NCI-H748 treated with DMSO at 0.1 percent for 48 hours (cell line): ENCODE results near the gene AHNAK.

Source experiments
- DNase-seq: peaks from one replicate; lab custom pipeline; 2025; lab: John Stamatoyannopoulos, UW

Gene AHNAK

GRCh38 chr11:62494246-62494645, 52.4 kb downstream of the AHNAK start:
- no peak for DNase-seq

DNA sequence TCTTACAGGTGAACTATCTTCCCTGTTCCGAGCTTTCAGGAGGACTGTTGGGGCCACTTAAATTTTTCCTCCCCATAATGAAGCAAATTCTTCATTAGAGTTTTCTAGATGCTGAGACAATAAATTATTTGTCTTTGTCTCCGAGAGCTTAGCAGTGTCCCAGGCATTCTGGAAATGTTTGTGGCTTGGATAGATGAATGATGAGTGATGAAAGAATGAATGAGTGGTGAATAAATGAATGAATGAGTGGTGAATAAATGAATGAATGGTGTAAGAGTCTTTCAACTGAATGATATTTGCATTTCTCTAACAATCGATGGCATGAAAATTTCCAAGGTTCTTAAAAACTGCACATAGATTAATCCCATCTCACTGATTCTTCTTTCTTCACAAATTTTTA, 52.8 kb downstream of the AHNAK start:
- DNase-seq = no peak

- no peak for DNase-seq
Measured at GRCh38 chr11:62492586-62492985, 54.0 kb downstream of the AHNAK start.

DNA sequence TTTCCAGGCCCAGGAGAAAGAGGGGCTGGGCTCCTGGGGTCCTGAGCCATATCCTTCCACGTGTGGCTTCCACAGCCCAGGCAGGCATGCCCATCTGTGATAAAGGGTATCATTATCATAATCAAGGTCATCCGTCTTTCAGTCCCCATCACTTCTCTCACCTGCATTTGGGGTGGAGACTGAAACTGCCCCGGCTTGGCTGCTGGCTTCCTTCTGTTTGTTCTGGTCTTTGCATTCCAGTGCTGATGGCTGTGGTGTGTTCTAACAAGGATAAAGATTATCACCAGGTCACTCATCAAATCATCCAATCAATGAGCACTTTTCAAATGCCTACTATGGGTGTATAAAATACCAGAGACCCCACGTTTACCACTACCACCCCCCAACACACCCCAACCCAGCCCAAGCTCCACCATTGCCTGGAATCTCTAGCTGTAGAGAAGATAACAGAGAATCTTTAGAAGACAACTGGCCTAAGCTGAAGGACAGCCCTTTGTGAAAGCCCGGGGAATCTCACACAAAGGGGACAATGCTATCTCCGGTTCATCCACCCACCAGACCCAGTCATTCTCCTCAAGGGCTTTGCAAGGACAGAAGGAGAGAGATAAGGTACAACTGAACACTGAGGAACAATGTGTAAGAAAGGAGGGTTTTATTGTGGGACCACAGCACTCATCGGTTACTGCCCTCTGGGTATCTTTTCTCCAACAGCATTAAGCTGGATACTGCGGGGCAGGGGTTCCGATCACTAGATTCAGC, 54.9 kb downstream of the AHNAK start:
- no peak for DNase-seq

- no peak for DNase-seq
Measured at GRCh38 chr11:62489204-62489603, 57.4 kb downstream of the AHNAK start.

DNA sequence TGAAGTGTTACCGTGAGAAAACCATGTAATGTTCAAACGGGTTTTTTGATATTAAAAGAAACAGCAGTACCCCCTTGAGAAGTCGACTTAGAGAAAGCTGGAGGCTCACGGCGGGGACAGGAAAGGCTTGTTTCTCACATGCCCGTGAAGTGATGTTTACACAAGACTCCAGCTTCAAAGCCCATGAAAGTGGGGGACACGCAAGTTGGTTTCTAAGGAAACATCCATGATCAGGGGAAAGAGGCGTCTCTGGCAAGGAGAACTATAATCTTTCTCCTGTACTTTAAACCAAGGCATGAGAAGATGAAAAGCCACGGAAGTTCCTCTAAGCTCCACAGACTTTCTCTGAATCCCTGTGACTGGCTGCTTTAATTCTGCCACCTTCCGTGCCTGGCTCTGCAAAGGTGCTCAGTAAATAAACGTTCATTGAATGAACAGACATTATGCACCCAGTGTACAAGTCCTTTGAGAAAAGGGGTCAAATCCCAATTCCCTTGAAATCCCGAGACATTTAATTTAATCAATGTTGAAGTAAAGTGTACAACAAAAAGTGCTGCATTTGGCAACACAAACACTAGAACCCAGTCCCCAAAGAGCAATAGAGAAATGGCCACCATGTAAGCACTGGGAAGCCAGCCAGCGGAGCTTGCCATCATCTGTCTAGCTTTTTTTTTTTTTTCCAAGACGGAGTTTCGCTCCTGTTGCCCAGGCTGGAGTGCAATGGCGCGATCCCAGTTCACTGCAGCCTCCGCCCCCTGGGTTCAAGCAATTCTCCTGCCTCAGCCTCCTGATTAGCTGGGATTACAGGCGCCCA, 58.7 kb downstream of the AHNAK start:
- DNase-seq = no peak

DNA sequence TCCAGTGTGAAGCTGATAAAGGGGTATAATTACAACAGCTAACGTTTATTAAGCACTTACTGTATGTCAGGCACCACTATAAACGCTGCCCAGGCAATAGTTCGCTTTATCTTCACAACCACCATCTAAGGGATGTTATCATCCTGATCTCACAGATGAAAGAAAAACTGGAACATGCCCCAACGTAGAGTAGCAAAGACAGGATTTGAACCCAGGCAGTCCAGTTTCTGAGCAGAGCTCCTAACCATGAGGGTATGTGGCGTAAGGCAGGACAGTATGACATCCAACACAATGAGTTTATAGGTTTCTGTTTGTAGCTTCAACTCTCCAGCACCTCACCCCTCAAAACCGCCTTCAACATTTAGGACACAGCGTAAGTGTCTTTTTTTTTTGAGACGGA, 59.5 kb downstream of the AHNAK start:
- DNase-seq = no peak

DNA sequence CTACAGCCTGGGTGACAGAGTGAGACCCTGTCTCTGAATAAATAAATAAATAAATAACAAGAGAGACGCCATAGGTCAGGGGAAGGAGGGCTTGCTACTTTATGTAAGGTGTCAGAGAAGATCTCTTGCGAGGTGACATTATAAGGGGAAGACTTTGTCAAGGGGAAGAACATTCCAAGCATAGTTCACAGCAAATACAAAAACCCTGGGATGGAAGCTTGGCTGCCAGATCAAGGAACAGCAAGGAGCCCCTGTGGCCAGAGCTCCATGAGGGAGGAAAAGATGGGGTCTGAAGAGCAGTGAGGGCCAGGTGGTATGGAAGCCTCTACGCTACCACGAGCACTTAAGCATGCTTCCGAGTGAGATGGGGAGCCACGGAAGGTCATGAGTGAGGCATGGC, 62.3 kb downstream of the AHNAK start:
- DNase-seq = no peak

DNA sequence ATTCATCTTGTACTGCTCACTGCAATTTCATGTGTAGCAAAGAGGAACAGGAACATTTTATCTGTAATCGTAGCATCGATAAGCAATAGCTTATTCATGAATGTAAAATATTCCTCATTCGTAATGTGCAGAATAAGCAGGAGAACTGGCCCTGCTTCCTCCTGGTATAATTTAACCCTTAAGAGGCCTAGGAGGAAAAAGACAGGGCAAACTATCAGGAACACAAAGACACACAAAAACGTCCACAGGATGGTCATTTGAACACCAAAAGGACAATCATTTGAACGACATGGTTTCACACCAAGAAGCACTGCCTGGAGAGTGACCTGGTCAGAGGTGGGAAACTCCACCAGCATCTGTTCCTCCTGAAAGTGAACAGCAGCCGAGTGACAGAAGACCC, 63.9 kb downstream of the AHNAK start:
- DNase-seq = no peak

DNA sequence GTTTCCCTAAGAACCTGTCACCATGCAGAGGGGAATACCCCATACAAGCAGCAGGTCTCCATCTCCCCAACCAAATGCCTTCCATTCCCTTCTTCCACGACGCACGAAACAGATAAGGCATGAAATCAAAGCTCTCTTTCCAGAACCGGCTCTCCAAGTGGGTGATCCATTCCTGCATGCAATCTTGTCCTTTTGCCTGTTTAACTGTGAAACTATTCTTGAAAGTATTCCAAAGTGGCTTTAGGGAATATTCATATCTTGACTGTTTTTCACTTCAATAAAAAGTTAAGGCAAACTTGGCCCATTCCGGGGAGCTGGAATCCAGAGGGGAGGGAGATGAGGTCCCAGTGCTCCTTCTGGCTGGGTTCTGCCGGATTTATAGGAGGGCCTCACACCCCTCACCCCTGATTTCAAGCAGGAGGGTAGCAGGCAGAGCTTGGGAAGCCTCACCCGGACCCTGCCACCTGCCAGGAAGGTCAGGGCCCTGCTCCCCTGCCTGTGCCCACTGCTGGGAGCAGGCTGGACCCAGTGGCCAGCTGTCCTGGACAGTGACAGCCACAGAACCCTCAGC, 66.9 kb downstream of the AHNAK start:
- DNase-seq = no peak

GRCh38 chr11:62477927-62478326, 68.7 kb downstream of the AHNAK start:
- no peak for DNase-seq

GRCh38 chr11:62472063-62472884, 74.3 kb downstream of the AHNAK start:
- no peak for DNase-seq

DNA sequence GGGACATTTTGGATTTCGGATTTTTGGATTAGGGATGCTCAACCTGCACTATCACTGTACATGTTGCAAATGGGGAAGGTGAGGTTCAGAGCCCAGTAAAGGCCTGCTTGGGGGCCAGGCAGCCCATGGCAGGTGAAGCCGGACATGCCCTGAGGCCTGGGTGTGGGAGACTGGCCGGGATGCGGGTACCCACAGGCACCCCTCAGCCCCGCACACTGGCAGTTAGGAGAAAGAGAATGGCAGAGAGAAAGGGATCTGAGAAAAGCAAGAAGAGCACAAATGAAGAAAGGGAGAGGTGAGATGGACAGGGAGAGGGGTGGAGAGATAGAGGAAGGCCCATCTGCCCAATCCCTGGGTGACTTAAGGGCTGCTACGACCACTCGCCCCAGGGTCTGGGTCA, 75.0 kb downstream of the AHNAK start:
- DNase-seq = no peak

GRCh38 chr11:62468577-62468976, 78.0 kb downstream of the AHNAK start:
- DNase-seq = no peak

DNA sequence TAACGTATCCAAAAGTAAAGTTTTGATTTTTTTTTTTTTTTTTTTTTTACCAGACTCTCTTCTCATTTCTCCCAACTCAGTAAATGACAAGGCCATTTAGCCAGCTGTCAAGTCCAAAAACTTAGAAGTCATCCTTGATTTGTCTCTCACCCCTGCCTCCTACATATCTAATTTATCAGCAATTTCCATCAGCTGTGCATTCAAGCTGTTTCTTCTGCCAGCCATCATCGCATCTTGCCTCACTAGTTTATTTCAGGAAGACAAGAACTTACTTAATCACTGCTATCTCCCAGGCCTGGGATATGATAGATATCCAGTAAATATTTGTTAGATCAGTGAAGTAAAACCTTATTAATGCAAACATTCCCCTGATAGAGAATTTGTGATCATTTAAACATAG, 80.2 kb downstream of the AHNAK start:
- no peak for DNase-seq

DNA sequence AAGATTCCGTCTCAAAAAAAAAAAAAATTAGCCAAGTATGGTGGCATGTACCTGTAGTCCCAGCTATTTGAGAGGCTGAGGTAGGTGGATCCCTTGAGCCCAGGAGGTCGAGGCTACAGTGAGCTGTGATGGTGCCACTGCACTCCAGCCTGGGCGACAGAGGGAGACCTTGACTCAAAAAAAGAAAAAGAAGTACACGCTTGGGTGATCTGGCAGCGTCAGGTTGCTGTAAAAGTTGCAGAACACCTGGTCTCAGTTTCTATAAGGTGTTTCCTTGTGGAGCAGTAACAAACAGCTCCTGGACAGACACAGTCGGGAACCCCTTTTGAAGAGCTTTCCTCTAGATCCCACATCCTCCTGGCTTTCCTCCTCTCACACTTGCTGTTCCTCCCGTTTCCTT, 82.0 kb downstream of the AHNAK start:
- no peak for DNase-seq

- no peak for DNase-seq
Measured at GRCh38 chr11:62463121-62463542, 83.5 kb downstream of the AHNAK start.

- no peak for DNase-seq
Measured at GRCh38 chr11:62462508-62462892, 84.1 kb downstream of the AHNAK start.

DNA sequence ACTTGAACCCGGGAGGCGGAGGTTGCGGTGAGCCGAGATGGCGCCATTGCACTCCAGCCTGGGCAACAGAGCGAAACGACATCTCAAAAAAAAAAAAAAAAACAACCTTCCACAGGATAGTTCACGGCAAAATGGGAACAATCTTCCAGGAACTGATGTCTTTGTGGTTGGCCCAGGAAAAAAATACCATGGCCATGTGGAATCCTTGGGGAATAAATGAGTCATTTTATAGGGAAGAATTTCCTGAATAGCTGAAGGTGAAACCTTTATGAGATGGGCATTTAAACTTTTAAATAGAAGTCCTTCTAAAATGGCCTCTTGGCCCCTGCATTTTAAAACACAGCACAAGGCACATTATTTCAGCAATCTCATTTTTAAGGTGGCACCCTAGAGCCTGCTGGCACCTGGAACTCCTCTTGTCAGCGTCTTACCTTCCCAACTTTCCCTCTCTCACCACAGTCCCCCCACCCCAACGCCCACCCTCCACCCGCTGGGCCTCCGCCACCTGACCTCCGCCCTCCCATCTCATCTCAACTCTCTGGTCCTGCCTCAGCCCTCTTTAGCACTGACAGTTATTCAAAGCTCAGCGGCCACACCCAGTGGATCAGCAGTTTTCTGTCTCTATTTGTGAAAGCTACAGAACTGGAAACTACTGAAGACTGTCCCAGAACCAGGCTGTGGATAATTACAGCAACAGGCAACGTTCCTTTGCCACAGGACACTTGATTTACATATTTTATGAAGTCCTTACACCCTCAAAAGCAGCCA, 84.7 kb downstream of the AHNAK start:
- DNase-seq = no peak

DNA sequence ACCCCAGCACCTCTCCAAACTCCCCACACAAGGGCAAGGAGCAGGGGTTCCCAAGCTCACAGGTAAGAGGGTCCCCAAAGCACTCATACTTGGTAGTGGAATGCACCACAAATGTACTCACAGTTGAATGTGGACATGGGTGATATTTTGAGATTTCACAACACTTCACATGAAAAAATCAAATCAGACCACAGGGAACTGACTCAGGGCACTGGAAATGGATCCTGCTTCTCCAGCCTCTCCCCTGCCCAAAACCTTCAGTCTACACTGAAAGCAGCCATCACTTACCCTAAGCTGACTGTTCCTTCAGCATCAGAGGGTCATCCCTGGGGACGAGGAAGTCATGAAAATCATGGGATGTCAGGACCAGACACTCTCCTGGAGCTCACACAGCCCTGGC, 87.5 kb downstream of the AHNAK start:
- DNase-seq = no peak

- DNase-seq = no peak
Measured at GRCh38 chr11:62458212-62459002, 88.2 kb downstream of the AHNAK start.
